ENCODE measurements around the gene TM6SF1.

- no peak for TF ChIP-seq EZH2 (IDR thresholded peaks at IDR 0.05; ENCODE audit: insufficient read depth, low read length)
- TF ChIP-seq, protein P1, sequence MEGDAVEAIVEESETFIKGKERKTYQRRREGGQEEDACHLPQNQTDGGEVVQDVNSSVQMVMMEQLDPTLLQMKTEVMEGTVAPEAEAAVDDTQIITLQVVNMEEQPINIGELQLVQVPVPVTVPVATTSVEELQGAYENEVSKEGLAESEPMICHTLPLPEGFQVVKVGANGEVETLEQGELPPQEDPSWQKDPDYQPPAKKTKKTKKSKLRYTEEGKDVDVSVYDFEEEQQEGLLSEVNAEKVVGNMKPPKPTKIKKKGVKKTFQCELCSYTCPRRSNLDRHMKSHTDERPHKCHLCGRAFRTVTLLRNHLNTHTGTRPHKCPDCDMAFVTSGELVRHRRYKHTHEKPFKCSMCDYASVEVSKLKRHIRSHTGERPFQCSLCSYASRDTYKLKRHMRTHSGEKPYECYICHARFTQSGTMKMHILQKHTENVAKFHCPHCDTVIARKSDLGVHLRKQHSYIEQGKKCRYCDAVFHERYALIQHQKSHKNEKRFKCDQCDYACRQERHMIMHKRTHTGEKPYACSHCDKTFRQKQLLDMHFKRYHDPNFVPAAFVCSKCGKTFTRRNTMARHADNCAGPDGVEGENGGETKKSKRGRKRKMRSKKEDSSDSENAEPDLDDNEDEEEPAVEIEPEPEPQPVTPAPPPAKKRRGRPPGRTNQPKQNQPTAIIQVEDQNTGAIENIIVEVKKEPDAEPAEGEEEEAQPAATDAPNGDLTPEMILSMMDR (IDR thresholded peaks at IDR 0.05; ENCODE audit: insufficient read depth, low read depth, low read length), result no peak
These were observed 39.4 kb upstream of the TM6SF1 start for GRCh38 chr15:83068054-83068453.

All from astrocyte (in vitro differentiated cells and primary cell).